B cell (primary cell): ENCODE measurements around the gene RAP2A. TPM values are rescaled to one million over a fixed set of nuclear protein-coding genes. Genes with fewer than 3 reads are reported as not detected.

Source experiments
- ATAC-seq: fragments of 200-7000 bp; cut with Tn5 transposase; one replicate; pipeline ENCODE4 v1.10.0; 2021; ENCODE audit warnings: low read depth, mild to moderate bottlenecking, moderate number of reproducible peaks, moderate library complexity
- CTCF ChIA-PET: fragments of 350-600 bp; sonication (Branson Sonifier 250); formaldehyde crosslinking; loops from one replicate; lab custom pipeline; 2021; ENCODE audit warnings: antibody characterized with exemption, inconsistent platforms; lab: Charles Lee
- POLR2A ChIA-PET: fragments of 350-600 bp; sonication (Branson Sonifier 250); formaldehyde crosslinking; loops from one replicate; lab custom pipeline; 2021; ENCODE audit warnings: antibody characterized with exemption; lab: Charles Lee
- DNase-seq: peaks from one replicate; pipeline ENCODE4 v3.0.0; 2013
- H2AFZ ChIP-seq: 2 replicates; pipeline ENCODE4 v1.6.1; 2012; ENCODE audit warnings: mild to moderate bottlenecking, low read depth, low read length; ENCODE audit not compliant: insufficient read depth, poor library complexity, severe bottlenecking
- H3K27ac ChIP-seq, 2 donors: 1 replicate in 1 of 2; 2 replicates in 1 of 2; pipeline ENCODE4 v1.5.1; 2012 to 2013; ENCODE audit warnings: low read length in 2 of 2, mild to moderate bottlenecking in 2 of 2, moderate library complexity in 1 of 2
- H3K27me3 ChIP-seq, 4 experiments: fragments of 200-600 bp in 1 of 4; sonication (generic) in 1 of 4; replicated peaks in 1 of 4; 1 replicate in 2 of 4; 2 replicates in 2 of 4; pipeline versions ENCODE4 v1.6.1 to v1.7.0; 2013 to 2016; ENCODE audit warnings: low read length in 3 of 4, mild to moderate bottlenecking in 2 of 4, mixed read lengths in 1 of 4, moderate library complexity in 1 of 4; ENCODE audit not compliant: insufficient read depth in 4 of 4, control insufficient read depth in 3 of 4; ENCODE audit errors: control extremely low read depth in 1 of 4
- H3K36me3 ChIP-seq, 2 experiments: replicated peaks in 1 of 2; 1 replicate in 1 of 2; 2 replicates in 1 of 2; pipeline versions ENCODE4 v1.6.1 to v1.7.1; 2013; ENCODE audit warnings: low read length in 1 of 2; ENCODE audit not compliant: insufficient read depth in 2 of 2, control insufficient read depth in 1 of 2; ENCODE audit errors: control extremely low read depth in 1 of 2, extremely low read depth in 1 of 2
- H3K4me1 ChIP-seq, 2 donors: fragments of 200-600 bp in 1 of 2; sonication (generic) in 1 of 2; 1 replicate in 1 of 2; 2 replicates in 1 of 2; pipeline versions ENCODE4 v1.5.1 to v1.6.1; 2013 to 2017; ENCODE audit warnings: low read length in 2 of 2; ENCODE audit not compliant: control insufficient read depth in 2 of 2, insufficient read depth in 2 of 2
- H3K4me2 ChIP-seq: replicated peaks from 2 replicates; pipeline ENCODE3; 2012; ENCODE audit warnings: mild to moderate bottlenecking, low read depth, low read length; ENCODE audit not compliant: poor library complexity, severe bottlenecking
- H3K4me3 ChIP-seq, 5 experiments: fragments of 200-600 bp in 1 of 5; sonication (generic) in 1 of 5; 1 replicate in 3 of 5; 2 replicates in 2 of 5; pipeline versions ENCODE4 v1.5.1 to v1.7.0; 2011 to 2016; ENCODE audit warnings: low read length in 4 of 5, mild to moderate bottlenecking in 4 of 5, low read depth in 2 of 5, control low read depth in 1 of 5, moderate library complexity in 1 of 5; ENCODE audit not compliant: insufficient read depth in 1 of 5; ENCODE audit errors: control extremely low read depth in 1 of 5, extremely low read depth in 1 of 5
- H3K79me2 ChIP-seq: fragments of 200-600 bp; sonication (generic); one replicate; pipeline ENCODE4 v1.6.0; 2016; ENCODE audit warnings: low read length; ENCODE audit not compliant: control insufficient read depth, insufficient read depth
- H3K9ac ChIP-seq: fragments of 200-600 bp; sonication (generic); 2 replicates; pipeline ENCODE4 v1.6.1; 2017; ENCODE audit warnings: mild to moderate bottlenecking, low read length, moderate library complexity
- H3K9me3 ChIP-seq, 3 donors: one replicate each; pipeline versions ENCODE4 v1.6.1 to v1.7.1; 2013; ENCODE audit warnings: low read length in 2 of 3; ENCODE audit not compliant: control insufficient read depth in 2 of 3, insufficient read depth in 1 of 3; ENCODE audit errors: control extremely low read depth in 1 of 3
- H4K20me1 ChIP-seq: 2 replicates; pipeline ENCODE4 v1.6.0; 2012; ENCODE audit warnings: mild to moderate bottlenecking, low read length; ENCODE audit not compliant: insufficient read depth, control insufficient read depth, poor library complexity, severe bottlenecking
- H3K27ac Mint-ChIP-seq: one replicate; pipeline ENCODE4 v1.8.0; 2021; ENCODE audit warnings: mixed read lengths
- H3K27me3 Mint-ChIP-seq: one replicate; pipeline ENCODE4 v1.8.0; 2021; ENCODE audit warnings: mixed read lengths
- H3K4me1 Mint-ChIP-seq: one replicate; pipeline ENCODE4 v1.8.0; 2021; ENCODE audit warnings: mixed read lengths
- H3K4me3 Mint-ChIP-seq: one replicate; pipeline ENCODE4 v1.8.0; 2021; ENCODE audit warnings: mixed read lengths
- H3K9me3 Mint-ChIP-seq: one replicate; pipeline ENCODE4 v1.8.0; 2022; ENCODE audit warnings: mixed read lengths; ENCODE audit not compliant: insufficient read depth
- CTCF ChIP-seq: fragments of 200-600 bp; IDR thresholded peaks from one replicate; pipeline ENCODE4 v1.8.0; 2022; ENCODE audit warnings: antibody characterized with exemption, mild to moderate bottlenecking
- EZH2 ChIP-seq: IDR thresholded peaks from 2 replicates; pipeline ENCODE4 v1.6.1; 2012; ENCODE audit warnings: borderline replicate concordance, low read depth, mild to moderate bottlenecking, moderate library complexity, low read length; ENCODE audit not compliant: insufficient read depth, poor library complexity, severe bottlenecking
- WGBS: methylation state at CpG from one replicate; pipeline ENCODE4 v1.1.5; 2013; ENCODE audit warnings: missing lambda C conversion rate; ENCODE audit not compliant: insufficient coverage; 5-methylcytosine and 5-hydroxymethylcytosine counted together
- intact Hi-C: fragments of 100-400 bp; cut with micrococcal nuclease; formaldehyde crosslinking; loops from one replicate; pipeline ENCODE4 v1.10.0; 2022
- polyA plus RNA-seq: library from polyadenylated mRNA; depleted of rRNA; stranded (reverse); fragments of >200 nt; gene quantifications from 2 replicates; pipeline ENCODE4 v1.2.3, GENCODE V29; 2012
- total RNA-seq, 2 donors: library from RNA; stranded (reverse); fragments of 120-200 nt in 1 of 2; gene quantifications; 1 replicate in 1 of 2; 2 replicates in 1 of 2; pipeline versions ENCODE4 v1.2.3 to v1.2.4, GENCODE V29; 2013 to 2022

RAP2A gene
- total and polyA plus RNA-seq, 2 donors (not counting 1 experiment from before 2014, with no cell fraction given), result 2.1 to 24.1 TPM

GRCh38 chr13:97395447-97396136 is 38.4 kb upstream of the RAP2A start:
- CTCF ChIA-PET, result no interaction called here
- TF ChIP-seq CTCF, result no peak
- TF ChIP-seq EZH2, result no peak
- Mint-ChIP-seq H3K4me3 (no peak overlapping the region), H3K27ac (no peak overlapping the region), H3K9me3 (peaks cover 6% of the 10 kb centered on the region), H3K27me3 (no peaks in the 10 kb centered on the region), H3K4me1 (no peaks in the 10 kb centered on the region)
- no peak for ATAC-seq
- no peak overlapping the region for H3K9ac ChIP-seq
- no peak overlapping the region for H2AFZ ChIP-seq
- no peaks in the 10 kb centered on the region for H4K20me1 ChIP-seq
- H3K27me3 ChIP-seq, result no peaks in the 10 kb centered on the region
- DNase-seq, result no peak
- H3K79me2 ChIP-seq, result no peaks in the 10 kb centered on the region
- H3K4me3 ChIP-seq, result no peak overlapping the region
- no peaks in the 10 kb centered on the region for H3K4me1 ChIP-seq
- 100% methylated on average over 1 of the region's 4 CpGs for WGBS
- H3K9me3 ChIP-seq, result no peaks in the 10 kb centered on the region
- POLR2A ChIA-PET, result no interaction called here
- no peak overlapping the region for H3K4me2 ChIP-seq
- H3K36me3 ChIP-seq, result peaks cover 0 to 16% of the 10 kb centered on the region in 2 experiments
- intact Hi-C loops, result no loop called here
- no peak overlapping the region for H3K27ac ChIP-seq

- CTCF ChIA-PET, result interaction anchor here (1.4 kb wide), 1 partner anchor 37 kb away, joined by 4 read pairs; no protein-coding TSS in a partner anchor
- TF ChIP-seq EZH2, result no peak
- no peak for TF ChIP-seq CTCF
Measured at GRCh38 chr13:97397267-97397666, 36.7 kb upstream of the RAP2A start.

More at GRCh38 chr13:97397267-97397666, 36.7 kb upstream of the RAP2A start:
- no peak overlapping the region for H3K4me3 ChIP-seq
- no peaks in the 10 kb centered on the region for H3K79me2 ChIP-seq
- H3K36me3 ChIP-seq, result peaks cover 0 to 3% of the 10 kb centered on the region in 2 experiments
- no peaks in the 10 kb centered on the region for H3K4me1 ChIP-seq
- POLR2A ChIA-PET, result no interaction called here
- Mint-ChIP-seq H3K9me3 (peaks cover 13% of the 10 kb centered on the region), H3K4me3 (no peak overlapping the region), H3K27ac (no peak overlapping the region), H3K27me3 (peaks cover 3% of the 10 kb centered on the region), H3K4me1 (no peaks in the 10 kb centered on the region)
- ATAC-seq, result no peak
- no peaks in the 10 kb centered on the region for H4K20me1 ChIP-seq
- H3K9ac ChIP-seq, result no peak overlapping the region
- H2AFZ ChIP-seq, result no peak overlapping the region
- H3K9me3 ChIP-seq, result peaks cover 0 to 4% (median 1%) of the 10 kb centered on the region in 3 donors
- no peak overlapping the region for H3K4me2 ChIP-seq
- no CpG with 5 or more reads among the region's 10 CpGs for WGBS
- H3K27ac ChIP-seq, result no peak overlapping the region
- intact Hi-C loops, result no loop called here
- no peaks in the 10 kb centered on the region for H3K27me3 ChIP-seq
- DNase-seq, result no peak
